ENCODE data around the gene LRP2. TPM values are rescaled to one million over a fixed set of nuclear protein-coding genes. Genes with fewer than 3 reads are reported as not detected.

Gene LRP2
- polyA plus RNA-seq, 3 donors: not detected

- Histone ChIP-seq H3K36me3 (replicated peaks in 1 of 2; ENCODE audit: control insufficient read depth in 1 of 2, insufficient read depth in 2 of 2, low read length in 2 of 2) (no peaks in the 10 kb centered on the region), H3K79me2 (ENCODE audit: insufficient read depth, low read length) (no peaks in the 10 kb centered on the region), H3K4me2 (replicated peaks; ENCODE audit: extremely low read depth, low read length, poor library complexity, severe bottlenecking) (no peak overlapping the region), H2AFZ (ENCODE audit: insufficient read depth, low read depth, low read length, poor library complexity, severe bottlenecking) (no peak overlapping the region), H3K27me3 (ENCODE audit: control insufficient read depth in 2 of 2, insufficient read depth in 2 of 2, low read length in 2 of 2) (no peaks in the 10 kb centered on the region), H4K20me1 (ENCODE audit: insufficient read depth, low read length) (no peaks in the 10 kb centered on the region), H3K27ac (ENCODE audit: low read depth in 1 of 2, low read length in 2 of 2) (no peak overlapping the region), H3K4me1 (ENCODE audit: control insufficient read depth in 1 of 2, insufficient read depth in 2 of 2, low read length in 2 of 2) (peaks cover 49 to 76% of the 10 kb centered on the region in 2 donors), H3K9ac (ENCODE audit: insufficient read depth, low read length, poor library complexity, severe bottlenecking) (no peak overlapping the region), H3K4me3 (replicated peaks in 1 of 3; ENCODE audit: low read depth in 2 of 3, low read length in 3 of 3) (no peak overlapping the region), H3K9me3 (replicated peaks in 1 of 2; ENCODE audit: control insufficient read depth in 1 of 2, insufficient read depth in 1 of 2, low read length in 2 of 2) (no peaks in the 10 kb centered on the region)
- peaks cover 0 to 2% of the 10 kb centered on the region in 2 donors for H3K36me3 Mint-ChIP-seq
- peaks cover 80% of the 10 kb centered on the region for H3K4me1 Mint-ChIP-seq
- no CpG with 5 or more reads among the region's 1 CpG for WGBS (ENCODE audit: insufficient coverage)
- no peak overlapping the region for H3K27ac Mint-ChIP-seq
- DNase-seq: no peak
- no peak overlapping the region for H3K4me3 Mint-ChIP-seq
- intact Hi-C loops (cut with micrococcal nuclease): loop anchor here in 1 of 2 donors (5.0 to 10.0 kb wide), 2 partner anchors 37 to 61 kb away; no protein-coding TSS in a partner anchor
- H3K27me3 Mint-ChIP-seq (ENCODE audit: low read depth in 3 of 3): peaks cover 0 to 3% (median under 1%) of the 10 kb centered on the region in 3 donors
- no peak for TF ChIP-seq CTCF (IDR thresholded peaks at IDR 0.05)
- H3K9me3 Mint-ChIP-seq: no peaks in the 10 kb centered on the region
Observed at GRCh38 chr2:169105476-169105875, 256.9 kb downstream of the LRP2 start.

- no peaks in the 10 kb centered on the region for H3K9me3 Mint-ChIP-seq
- no CpG with 5 or more reads among the region's 1 CpG for WGBS (ENCODE audit: insufficient coverage)
- no peak overlapping the region for H3K4me3 ChIP-seq (replicated peaks in 1 of 3; ENCODE audit: low read depth in 2 of 3, low read length in 3 of 3)
- no peaks in the 10 kb centered on the region for H3K79me2 ChIP-seq (ENCODE audit: insufficient read depth, low read length)
- no peak overlapping the region for H2AFZ ChIP-seq (ENCODE audit: insufficient read depth, low read depth, low read length, poor library complexity, severe bottlenecking)
- H3K36me3 ChIP-seq (replicated peaks in 1 of 2; ENCODE audit: control insufficient read depth in 1 of 2, insufficient read depth in 2 of 2, low read length in 2 of 2): no peaks in the 10 kb centered on the region
- no peak overlapping the region for H3K4me3 Mint-ChIP-seq
- no peaks in the 10 kb centered on the region for H3K27me3 ChIP-seq (ENCODE audit: control insufficient read depth in 2 of 2, insufficient read depth in 2 of 2, low read length in 2 of 2)
- no peak overlapping the region for H3K9ac ChIP-seq (ENCODE audit: insufficient read depth, low read length, poor library complexity, severe bottlenecking)
- no peak for TF ChIP-seq CTCF (IDR thresholded peaks at IDR 0.05)
- no peak for DNase-seq
- no peak overlapping the region for H3K4me2 ChIP-seq (replicated peaks; ENCODE audit: extremely low read depth, low read length, poor library complexity, severe bottlenecking)
- no peaks in the 10 kb centered on the region for H4K20me1 ChIP-seq (ENCODE audit: insufficient read depth, low read length)
- intact Hi-C loops (cut with micrococcal nuclease): loop anchor here in 1 of 2 donors (5.0 to 10.0 kb wide), 3 partner anchors 37 to 60 kb away; partner anchors contain the start of gene DHRS9
- H3K9me3 ChIP-seq (replicated peaks in 1 of 2; ENCODE audit: control insufficient read depth in 1 of 2, insufficient read depth in 1 of 2, low read length in 2 of 2): no peaks in the 10 kb centered on the region
- peaks cover 84% of the 10 kb centered on the region for H3K4me1 Mint-ChIP-seq
- H3K27me3 Mint-ChIP-seq (ENCODE audit: low read depth in 3 of 3): no peaks in the 10 kb centered on the region
- H3K27ac Mint-ChIP-seq: no peak overlapping the region
- peaks cover 49 to 76% of the 10 kb centered on the region in 2 donors for H3K4me1 ChIP-seq (ENCODE audit: control insufficient read depth in 1 of 2, insufficient read depth in 2 of 2, low read length in 2 of 2)
- H3K27ac ChIP-seq (ENCODE audit: low read depth in 1 of 2, low read length in 2 of 2): no peak overlapping the region
- H3K36me3 Mint-ChIP-seq: peaks cover 0 to 2% of the 10 kb centered on the region in 2 donors
Observed at GRCh38 chr2:169104848-169105247, 257.5 kb downstream of the LRP2 start.
